WI38 (cell line): Measurements from ENCODE around the gene LOXHD1.

Source experiments
- H3K4me3 ChIP-seq: 2 replicates; pipeline ENCODE4 v1.5.1; 2011; ENCODE audit warnings: low read depth, mild to moderate bottlenecking, control low read depth, low read length
- TF ChIP-seq, protein P1 (sequence below): IDR thresholded peaks from 2 replicates; pipeline ENCODE4 v1.5.1; 2012; ENCODE audit warnings: low read depth, mild to moderate bottlenecking, control low read depth, low read length

The LOXHD1 gene

DNA sequence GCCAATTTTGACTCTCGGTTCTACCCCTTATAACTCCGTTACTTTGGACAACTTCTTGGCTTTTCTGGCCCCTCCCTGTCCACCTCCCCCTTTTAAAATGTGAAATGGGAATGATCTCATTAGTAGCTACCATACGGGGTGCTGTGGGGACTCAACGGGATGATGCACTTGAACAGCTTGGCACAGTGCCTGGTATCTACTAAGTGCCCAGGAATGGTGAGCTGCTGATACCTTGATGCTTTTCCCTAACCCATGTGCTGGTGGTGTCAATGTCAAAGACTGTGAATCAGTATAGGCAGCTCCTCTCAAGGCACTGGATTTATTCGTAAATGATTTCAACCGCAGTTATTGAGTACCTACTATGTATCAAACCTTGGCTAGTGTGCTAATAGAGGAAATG, 204.2 kb downstream of the LOXHD1 start:
- TF ChIP-seq, protein P1, sequence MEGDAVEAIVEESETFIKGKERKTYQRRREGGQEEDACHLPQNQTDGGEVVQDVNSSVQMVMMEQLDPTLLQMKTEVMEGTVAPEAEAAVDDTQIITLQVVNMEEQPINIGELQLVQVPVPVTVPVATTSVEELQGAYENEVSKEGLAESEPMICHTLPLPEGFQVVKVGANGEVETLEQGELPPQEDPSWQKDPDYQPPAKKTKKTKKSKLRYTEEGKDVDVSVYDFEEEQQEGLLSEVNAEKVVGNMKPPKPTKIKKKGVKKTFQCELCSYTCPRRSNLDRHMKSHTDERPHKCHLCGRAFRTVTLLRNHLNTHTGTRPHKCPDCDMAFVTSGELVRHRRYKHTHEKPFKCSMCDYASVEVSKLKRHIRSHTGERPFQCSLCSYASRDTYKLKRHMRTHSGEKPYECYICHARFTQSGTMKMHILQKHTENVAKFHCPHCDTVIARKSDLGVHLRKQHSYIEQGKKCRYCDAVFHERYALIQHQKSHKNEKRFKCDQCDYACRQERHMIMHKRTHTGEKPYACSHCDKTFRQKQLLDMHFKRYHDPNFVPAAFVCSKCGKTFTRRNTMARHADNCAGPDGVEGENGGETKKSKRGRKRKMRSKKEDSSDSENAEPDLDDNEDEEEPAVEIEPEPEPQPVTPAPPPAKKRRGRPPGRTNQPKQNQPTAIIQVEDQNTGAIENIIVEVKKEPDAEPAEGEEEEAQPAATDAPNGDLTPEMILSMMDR, result no peak
- H3K4me3 ChIP-seq, result no peak overlapping the region

DNA sequence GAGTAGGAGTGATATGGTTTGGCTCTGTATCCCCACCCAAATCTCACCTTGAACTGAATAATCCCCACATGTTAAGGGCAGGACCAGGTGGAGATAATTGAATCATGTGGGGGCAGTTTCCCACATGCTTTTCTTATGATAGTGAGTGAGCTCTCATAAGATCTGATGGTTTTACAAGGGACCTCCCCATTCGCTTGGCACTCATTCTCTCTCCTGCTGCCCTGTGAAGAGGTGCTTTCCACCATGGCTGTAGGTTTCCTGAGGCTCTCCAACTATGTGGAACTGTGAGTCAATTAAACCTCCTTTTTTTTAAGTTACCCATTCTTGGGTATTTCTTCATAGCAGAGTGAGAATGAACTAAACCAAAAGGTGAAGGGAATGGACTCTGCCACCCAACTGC, 207.5 kb downstream of the LOXHD1 start:
- TF ChIP-seq, protein P1, result no peak
- H3K4me3 ChIP-seq, result no peak overlapping the region

DNA sequence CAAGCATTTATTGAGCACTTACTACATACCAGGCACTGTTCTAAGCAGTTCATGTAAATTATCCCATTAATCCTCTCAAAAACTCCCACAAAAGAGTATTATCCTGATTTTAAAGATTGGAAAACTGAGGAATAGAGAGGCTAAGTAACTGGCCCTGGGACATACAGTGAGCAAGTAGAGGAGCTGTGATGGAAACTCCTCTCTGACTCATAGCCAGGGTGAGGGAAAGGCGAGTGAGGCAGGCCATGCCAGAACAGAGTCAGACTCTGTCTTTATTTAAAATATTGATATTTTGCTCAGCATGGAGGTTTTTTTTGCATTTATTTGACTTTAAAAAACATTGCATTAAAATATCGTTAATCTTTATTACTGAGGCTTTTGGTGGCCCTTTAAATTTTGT, 208.0 kb downstream of the LOXHD1 start:
- TF ChIP-seq, protein P1, result no peak
- H3K4me3 ChIP-seq, result no peak overlapping the region

DNA sequence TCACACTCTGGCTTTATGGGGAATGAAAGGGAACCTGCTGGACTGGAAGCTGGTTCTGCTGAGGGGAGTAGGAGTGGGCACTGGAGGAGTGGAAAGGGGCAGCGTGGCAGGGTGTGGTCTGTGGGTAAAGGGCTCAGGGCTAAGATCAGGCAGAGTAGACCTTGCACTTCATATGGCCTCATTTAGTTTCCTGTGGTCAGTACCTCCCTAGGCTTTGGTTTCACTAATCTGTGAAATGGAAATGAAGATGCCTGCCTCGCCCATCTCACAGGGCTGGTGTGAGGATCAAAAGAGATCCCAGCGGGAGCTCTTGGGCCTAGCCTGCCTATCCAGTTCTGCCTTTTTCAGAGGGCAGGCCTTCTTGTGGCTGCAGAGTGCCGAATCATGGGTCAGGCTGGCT, 208.7 kb downstream of the LOXHD1 start:
- no peak overlapping the region for H3K4me3 ChIP-seq
- TF ChIP-seq, protein P1, result no peak

DNA sequence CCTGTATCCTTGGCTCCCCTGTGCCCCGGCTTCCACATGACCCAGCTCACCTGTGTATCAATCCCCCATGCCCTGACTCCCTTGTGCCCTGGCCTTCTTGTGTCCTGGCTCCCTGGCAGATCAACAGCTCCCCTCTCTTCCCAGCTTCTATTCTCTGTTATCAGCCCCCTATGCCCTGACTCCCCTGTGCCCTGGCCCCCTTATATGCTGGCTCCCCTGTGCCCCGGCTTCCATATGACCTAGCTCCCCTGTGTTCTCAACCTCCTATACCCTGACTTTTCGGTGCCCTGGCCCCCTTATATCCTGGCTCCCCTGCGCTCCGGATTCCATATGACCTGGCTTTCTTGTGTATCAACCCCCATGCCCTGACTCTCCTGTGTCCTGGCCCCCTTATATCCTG, 209.2 kb downstream of the LOXHD1 start:
- H3K4me3 ChIP-seq, result no peak overlapping the region
- TF ChIP-seq, protein P1, result no peak

DNA sequence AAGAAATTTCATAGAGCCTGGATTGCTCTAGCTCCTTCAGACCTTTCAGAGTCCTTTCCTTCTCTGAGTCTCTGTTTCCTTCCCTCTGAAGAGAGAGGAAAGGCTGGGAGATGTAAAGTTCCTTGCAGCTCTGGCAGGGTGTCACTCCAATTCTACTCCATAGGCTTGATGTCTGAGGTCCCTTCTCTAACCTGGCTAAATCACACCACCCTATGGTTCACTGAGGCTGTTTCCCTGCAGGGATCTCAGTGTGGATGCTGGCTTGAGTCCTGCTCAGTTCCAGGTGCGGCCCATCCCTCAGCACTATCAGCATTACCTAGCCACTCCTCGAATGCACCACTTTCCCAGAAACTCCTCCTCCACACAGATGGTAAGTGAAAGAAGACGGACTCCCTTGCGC, 209.7 kb downstream of the LOXHD1 start:
- no peak overlapping the region for H3K4me3 ChIP-seq
- TF ChIP-seq, protein P1, result no peak

DNA sequence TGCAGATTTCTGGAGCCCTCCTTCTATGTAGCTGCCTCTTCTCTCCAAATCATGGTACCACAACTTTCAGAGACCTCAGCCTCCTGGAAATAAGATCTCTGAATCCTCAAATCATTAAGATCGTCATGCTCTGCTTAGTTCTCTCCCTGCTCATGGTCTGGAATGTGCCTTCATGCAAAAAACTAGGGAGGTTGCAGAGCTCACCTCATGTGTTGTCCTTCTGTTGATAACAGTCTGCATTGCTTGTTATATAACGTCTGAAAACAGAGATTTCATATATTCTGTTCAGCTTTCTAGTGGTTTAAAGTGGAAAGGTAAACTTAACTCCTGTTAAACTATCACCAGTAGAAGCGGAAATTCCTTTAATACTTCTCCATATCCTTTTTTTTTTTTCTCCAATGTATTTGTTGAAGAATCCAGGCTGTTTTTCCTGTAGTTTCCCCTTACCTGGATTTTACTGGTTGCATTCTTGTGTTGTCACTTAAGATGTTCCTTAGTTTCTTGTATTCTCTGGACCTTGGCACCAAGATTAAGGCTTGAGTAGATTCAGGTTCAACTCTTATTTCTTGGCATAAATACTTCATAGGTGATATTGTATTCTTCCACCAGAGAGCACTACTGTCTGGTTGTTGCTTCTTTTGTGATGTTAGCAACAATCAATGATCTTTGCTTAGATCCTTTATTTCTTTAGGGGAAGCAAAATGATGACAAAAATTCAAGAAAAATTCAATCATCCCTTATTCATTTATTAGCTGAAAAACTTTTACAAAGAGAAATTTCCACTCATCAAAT, 211.3 kb downstream of the LOXHD1 start:
- H3K4me3 ChIP-seq, result no peak overlapping the region
- TF ChIP-seq, protein P1, result no peak
